HepG2 (cell line): ENCODE results near the gene KRT71. TPM values are rescaled to one million over a fixed set of nuclear protein-coding genes. Genes with fewer than 3 reads are reported as not detected.
A peak's percentile ranks its signal among the peaks of the same experiment; 100 is the strongest.

Experiments used
- ATAC-seq: fragments of 200-7000 bp; cut with Tn5 transposase; 3 replicates; pipeline ENCODE4 v1.9.1; 2020; ENCODE audit warnings: mild to moderate bottlenecking, moderate library complexity
- BruUV-seq: library from RNA; stranded (reverse); fragments of 400-500 nt; replicated peaks from 2 replicates; lab custom pipeline; 2021; lab: Mats Ljungman, UMichigan
- CTCF ChIA-PET: fragments of 300-600 bp; formaldehyde crosslinking; extraction: SDS; loops from one replicate; lab custom pipeline; 2021; ENCODE audit warnings: low total read pairs, inconsistent platforms, low intra/inter-chr PET ratio; lab: Yijun Ruan, JAX
- POLR2A ChIA-PET: fragments of 350-600 bp; sonication (Branson Sonifier 250); formaldehyde crosslinking; loops from one replicate; lab custom pipeline; 2020; ENCODE audit warnings: antibody characterized with exemption, inconsistent platforms; lab: Yijun Ruan, JAX
- DNase-seq: peaks from one replicate; pipeline ENCODE4 v3.0.0-alpha.2; 2015; ENCODE audit warnings: low spot score
- FAIRE-seq: peaks from 3 replicates; lab custom pipeline; 2011; peaks lifted over from hg19 to GRCh38; lab: Jason Lieb, UNC
- H2AFZ ChIP-seq: one replicate; pipeline ENCODE4 v1.6.1; 2011; ENCODE audit warnings: low read length, inconsistent platforms
- H3K27ac ChIP-seq: fragments of 300-600 bp; 3 replicates; pipeline ENCODE4 v1.8.0; 2011; ENCODE audit warnings: mixed run types, mild to moderate bottlenecking, mixed read lengths, low read length, inconsistent platforms; ENCODE audit not compliant: insufficient read depth; ENCODE audit errors: extremely low read length
- H3K27me3 ChIP-seq, 2 experiments: fragments of 200-600 bp in 1 of 2; 2 replicates in 1 of 2; 3 replicates in 1 of 2; pipeline versions ENCODE4 v1.6.0 to v1.8.0; 2011; ENCODE audit warnings: low read length in 2 of 2, mild to moderate bottlenecking in 2 of 2, moderate library complexity in 2 of 2, inconsistent platforms in 1 of 2; ENCODE audit not compliant: insufficient read depth in 2 of 2, control insufficient read depth in 1 of 2
- H3K36me3 ChIP-seq, 2 experiments: fragments of 200-600 bp in 1 of 2; replicated peaks in 1 of 2; 2 replicates in 1 of 2; 3 replicates in 1 of 2; pipeline versions ENCODE4 v1.5.1 to v1.8.0; 2011; ENCODE audit warnings: low read length in 2 of 2, inconsistent platforms in 1 of 2; ENCODE audit not compliant: insufficient read depth in 2 of 2, control insufficient read depth in 1 of 2
- H3K4me1 ChIP-seq: 2 replicates; pipeline ENCODE4 v1.5.1; 2012; ENCODE audit warnings: low read length, inconsistent platforms; ENCODE audit not compliant: insufficient read depth
- H3K4me2 ChIP-seq: 2 replicates; pipeline ENCODE4 v1.6.0; 2011; ENCODE audit warnings: low read depth, low read length, inconsistent platforms
- H3K4me3 ChIP-seq, 3 experiments: fragments of 200-600 bp in 1 of 3; sonication (generic), shearing (Covaris generic) in 1 of 3; replicated peaks in 1 of 3; 2 replicates each; pipeline ENCODE4 v1.5.1; 2011 to 2016; ENCODE audit warnings: low read length in 3 of 3, inconsistent platforms in 2 of 3, low read depth in 2 of 3, mild to moderate bottlenecking in 2 of 3, control low read depth in 1 of 3, mixed read lengths in 1 of 3; ENCODE audit not compliant: insufficient read depth in 1 of 3
- H3K79me2 ChIP-seq: one replicate; pipeline ENCODE4 v1.6.1; 2011; ENCODE audit warnings: low read length, inconsistent platforms; ENCODE audit not compliant: insufficient read depth
- H3K9ac ChIP-seq: 2 replicates; pipeline ENCODE4 v1.6.0; 2011; ENCODE audit warnings: mild to moderate bottlenecking, low read depth, low read length, inconsistent platforms; ENCODE audit not compliant: insufficient read depth
- H3K9me3 ChIP-seq: 2 replicates; pipeline ENCODE4 v1.5.1; 2012; ENCODE audit warnings: mild to moderate bottlenecking, low read length
- H4K20me1 ChIP-seq: 2 replicates; pipeline ENCODE4 v1.6.0; 2011; ENCODE audit warnings: inconsistent platforms, mild to moderate bottlenecking, low read length, moderate library complexity; ENCODE audit not compliant: insufficient read depth
- ATF7 ChIP-seq, 2 experiments: fragments of 450-650 bp in 1 of 2; sonication (generic) in 1 of 2; formaldehyde crosslinking in 1 of 2; IDR thresholded peaks; 2 replicates each; pipeline versions ENCODE4 v1.4.0 to v1.6.1; 2016 to 2020; ENCODE audit warnings: antibody characterized with exemption in 1 of 2, mild to moderate bottlenecking in 1 of 2, missing genetic modification reagents in 1 of 2
- BCLAF1 ChIP-seq: fragments of 450-650 bp; IDR thresholded peaks from 2 replicates; pipeline ENCODE4 v1.6.1; 2017; ENCODE audit warnings: mild to moderate bottlenecking
- CREB1 ChIP-seq, 2 experiments: fragments of 450-650 bp in 1 of 2; IDR thresholded peaks; 2 replicates each; pipeline ENCODE4 v1.6.1; 2016 to 2017; ENCODE audit warnings: control low read depth in 1 of 2, mild to moderate bottlenecking in 1 of 2, missing compliant biosample characterization in 1 of 2, missing genetic modification characterization in 1 of 2
- HDAC2 ChIP-seq: sonication (generic); formaldehyde crosslinking; IDR thresholded peaks from 2 replicates; pipeline ENCODE4 v1.4.0; 2020; ENCODE audit warnings: missing genetic modification reagents
- NFRKB ChIP-seq: fragments of 450-650 bp; IDR thresholded peaks from 2 replicates; pipeline ENCODE4 v1.6.1; 2017
- THAP11 ChIP-seq: IDR thresholded peaks from 2 replicates; pipeline ENCODE4 v1.6.1; 2016; ENCODE audit warnings: missing biosample characterization, missing genetic modification reagents
- TOPORS ChIP-seq: sonication (generic); formaldehyde crosslinking; IDR thresholded peaks from 2 replicates; pipeline ENCODE4 v1.8.0; 2023; ENCODE audit warnings: mild to moderate bottlenecking, missing genetic modification reagents
- ZNF260 ChIP-seq: sonication (generic); formaldehyde crosslinking; IDR thresholded peaks from 2 replicates; pipeline ENCODE4 v1.4.0; 2020; ENCODE audit warnings: missing genetic modification reagents, low read depth, mild to moderate bottlenecking, borderline replicate concordance
- ZNF569 ChIP-seq: sonication (generic); formaldehyde crosslinking; IDR thresholded peaks from 2 replicates; pipeline ENCODE4 v1.5.0; 2020; ENCODE audit warnings: mild to moderate bottlenecking, missing genetic modification reagents, moderate library complexity, borderline replicate concordance
- WGBS: methylation state at CpG from one replicate; pipeline ENCODE4 v1.1.6; 2017; ENCODE audit warnings: low lambda C conversion rate; 5-methylcytosine and 5-hydroxymethylcytosine counted together
- in situ Hi-C: cut with HindIII; loops from 2 replicates; pipeline ENCODE4 v1.10.0; 2017; ENCODE audit warnings: low pct_unique_long_range_greater_than_20kb; ENCODE audit not compliant: extremely low pct_ligation_motif_present
- intact Hi-C: fragments of 100-400 bp; cut with micrococcal nuclease; formaldehyde crosslinking; loops from one replicate; pipeline ENCODE4 v1.10.0; 2022; ENCODE audit not compliant: unreplicated experiment
- polyA plus RNA-seq, 8 experiments: library from polyadenylated mRNA; depleted of rRNA in 3 of 8; stranded (reverse) in 7 of 8; unstranded in 1 of 8; fragments of >200 nt; fragmentation: Illumina TruSeq in 4 of 8; extraction: Trizol in 4 of 8; gene quantifications; 2 replicates each; pipeline versions ENCODE4 v1.2.1 to v1.2.3, GENCODE V29; 2011 to 2016; ENCODE audit warnings: low read depth in 4 of 8, missing spikeins in 1 of 8, mixed read lengths in 1 of 8; ENCODE audit not compliant: insufficient read depth in 1 of 8
- total RNA-seq, 5 experiments: library from RNA; depleted of rRNA; stranded (reverse); fragments of >200 nt; fragmentation: Illumina TruSeq; extraction: Trizol; gene quantifications; 2 replicates each; pipeline ENCODE4 v1.2.3, GENCODE V29; 2016; ENCODE audit warnings: low read depth in 1 of 5

Gene KRT71
- total and polyA plus RNA-seq, 2 of the 13 experiments (the other 11 are each of a cell fraction or from before 2014, with no cell fraction given): not detected

DNA sequence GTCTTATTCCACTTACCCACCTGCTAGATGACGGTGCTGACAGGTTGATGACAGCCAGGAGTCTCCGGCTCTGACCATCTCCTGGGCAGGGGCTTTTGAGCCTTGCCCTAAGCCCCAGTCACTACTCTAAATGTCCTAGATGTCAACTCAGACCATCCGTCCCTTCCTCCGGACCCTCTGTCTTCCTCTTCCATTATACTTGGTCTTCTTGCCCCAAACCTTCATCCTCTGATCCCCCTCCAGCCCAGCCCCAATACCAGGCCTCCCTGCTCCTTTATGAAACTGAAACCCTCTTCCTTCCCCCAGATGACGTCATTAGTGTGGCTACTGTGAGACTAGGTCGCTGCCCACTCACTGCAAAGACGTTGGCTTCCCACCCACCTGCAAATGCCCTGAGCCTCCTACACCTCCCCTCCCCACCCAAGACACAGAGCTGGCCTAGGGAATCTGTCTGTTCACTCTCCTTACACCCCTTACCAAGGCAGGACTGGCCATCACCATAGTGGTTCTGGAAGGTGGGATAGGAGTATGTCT is 10.1 kb downstream of the KRT71 start:
- Histone ChIP-seq H3K9me3 (no peaks in the 10 kb centered on the region), H3K4me3 (no peak overlapping the region), H3K27me3 (peaks cover under 1 to 4% of the 10 kb centered on the region in 2 experiments; a peak in 2 of 5 replicates), H3K4me2 (no peak overlapping the region), H3K79me2 (no peaks in the 10 kb centered on the region), H3K36me3 (no peaks in the 10 kb centered on the region), H4K20me1 (no peaks in the 10 kb centered on the region), H2AFZ (no peak overlapping the region), H3K27ac (no peak overlapping the region), H3K9ac (no peak overlapping the region), H3K4me1 (no peaks in the 10 kb centered on the region)
- ChIA-PET CTCF (no interaction called here), POLR2A (no interaction called here)
- ATAC-seq (no peak), DNase-seq (no peak), FAIRE-seq (no peak)
- TF ChIP-seq THAP11 (CRISPR knock-in tag) (no peak), ZNF260 (CRISPR knock-in tag) (no peak), NFRKB (no peak), HDAC2 (CRISPR knock-in tag) (no peak), TOPORS (CRISPR knock-in tag) (no peak), ZNF569 (CRISPR knock-in tag) (no peak), ATF7 (IDR thresholded peaks at IDR 0.05) (peak; percentile 99), ATF7 (CRISPR knock-in tag; IDR thresholded peaks at IDR 0.05) (no peak), BCLAF1 (no peak), CREB1 (IDR thresholded peaks at IDR 0.05) (peak; percentile 91), CREB1 (CRISPR knock-in tag; IDR thresholded peaks at IDR 0.05) (no peak)
- BruUV-seq: no TSS peak
- in situ Hi-C loops: loop anchor here (25.0 kb wide), 1 partner anchor 406 kb away; no protein-coding TSS in a partner anchor
- intact Hi-C loops: no loop called here
- 9% methylated on average over 7 of the region's 7 CpGs for WGBS
